Pancreas (tissue), 10 donors: ENCODE data around the gene ZNF804B. TPM values are rescaled to one million over a fixed set of nuclear protein-coding genes. Genes with fewer than 3 reads are reported as not detected.

ENCODE experiments used
- ATAC-seq, 4 donors: fragments of 200-7000 bp; cut with Tn5 transposase; one replicate each; pipeline versions ENCODE4 v1.8.0 to v1.9.1; 2020; ENCODE audit warnings: mild to moderate bottlenecking in 4 of 4, moderate library complexity in 4 of 4
- DNase-seq, 6 donors: peaks; one replicate each; pipeline ENCODE4 v3.0.0-alpha.2; 2020
- FAIRE-seq: peaks from 2 replicates; lab custom pipeline; 2012; peaks lifted over from hg19 to GRCh38; lab: Jason Lieb, UNC
- H3K27ac ChIP-seq, 4 donors: fragments of 200-600 bp; sonication (generic); 1 replicate in 3 of 4; 2 replicates in 1 of 4; pipeline versions ENCODE4 v1.5.0 to v1.8.0; 2020
- H3K27me3 ChIP-seq, 4 donors: fragments of 200-600 bp; one replicate each; pipeline ENCODE4 v1.8.0; 2021
- H3K36me3 ChIP-seq, 3 donors: fragments of 200-600 bp; sonication (generic) in 1 of 3; one replicate each; pipeline versions ENCODE4 v1.5.0 to v1.8.0; 2020 to 2021
- H3K4me1 ChIP-seq, 3 donors: fragments of 200-600 bp; one replicate each; pipeline ENCODE4 v1.8.0; 2021
- H3K4me3 ChIP-seq, 4 donors: fragments of 200-600 bp; sonication (generic) in 2 of 4; one replicate each; pipeline versions ENCODE4 v1.5.0 to v1.8.0; 2020 to 2021
- H3K9me3 ChIP-seq, 4 donors: fragments of 200-600 bp; one replicate each; pipeline ENCODE4 v1.8.0; 2021
- WGBS, 2 donors: extraction: QIAGEN DNeasy Blood & Tissue Kit; methylation state at CpG; one replicate each; pipeline ENCODE4 v1.1.7; 2013; 5-methylcytosine and 5-hydroxymethylcytosine counted together
- intact Hi-C, 3 donors: fragments of 100-400 bp; cut with DNase I; formaldehyde crosslinking; loops; one replicate each; pipeline versions ENCODE4 v1.11.1 to v1.14.2; 2022
- polyA plus RNA-seq, 2 donors: library from polyadenylated mRNA; stranded (reverse); fragments of 200-250 nt; gene quantifications; one replicate each; pipeline ENCODE4 v1.2.3, GENCODE V29; 2013
- total RNA-seq, 6 donors: library from RNA; stranded (reverse); fragmentation: NEBNext Ultra II Directional in 4 of 6; extraction: Animal tissue kit (Norgen Biotek cat#: 25700) in 4 of 6; gene quantifications; one replicate each; pipeline versions ENCODE4 v1.2.1 to v1.2.4, GENCODE V29; 2021 to 2023
- TF ChIP-seq, protein P1 (sequence below), 4 donors: fragments of 200-600 bp; sonication (generic) in 3 of 4; IDR thresholded peaks; one replicate each; pipeline versions ENCODE4 v1.5.0 to v1.8.0; 2021; ENCODE audit warnings: antibody characterized with exemption in 4 of 4
- donor health status: healthy with polysubstance abuse.
- donor health status: DM: no; HTN: no; CAD: no; lungs with moderate emphysema.
- donor health status: DM: no; HTN: no; CAD: no.
- donor health status: control.
- donor health status: control.
- donor health status: Bipolar disorder and iron deficiency.
- donor health status: DM: yes; HTN: yes; CAD: no.
- donor health status: DM: no; HTN: no; CAD: no.
- donor health status: DM: no; HTN: no; CAD: no.
- donor health status: DM: yes; HTN: yes; CAD: no.

ZNF804B gene
- total and polyA plus RNA-seq, 8 donors, result 0.14 to 1.1 (median 0.42) TPM; not detected in 1

GRCh38 chr7:89165421-89165820 lies 405.9 kb downstream of the ZNF804B start:
- intact Hi-C loops, result no loop called here
- no peak overlapping the region for H3K27ac ChIP-seq
- no peak for DNase-seq
- no peak overlapping the region for H3K4me3 ChIP-seq
- TF ChIP-seq, protein P1, sequence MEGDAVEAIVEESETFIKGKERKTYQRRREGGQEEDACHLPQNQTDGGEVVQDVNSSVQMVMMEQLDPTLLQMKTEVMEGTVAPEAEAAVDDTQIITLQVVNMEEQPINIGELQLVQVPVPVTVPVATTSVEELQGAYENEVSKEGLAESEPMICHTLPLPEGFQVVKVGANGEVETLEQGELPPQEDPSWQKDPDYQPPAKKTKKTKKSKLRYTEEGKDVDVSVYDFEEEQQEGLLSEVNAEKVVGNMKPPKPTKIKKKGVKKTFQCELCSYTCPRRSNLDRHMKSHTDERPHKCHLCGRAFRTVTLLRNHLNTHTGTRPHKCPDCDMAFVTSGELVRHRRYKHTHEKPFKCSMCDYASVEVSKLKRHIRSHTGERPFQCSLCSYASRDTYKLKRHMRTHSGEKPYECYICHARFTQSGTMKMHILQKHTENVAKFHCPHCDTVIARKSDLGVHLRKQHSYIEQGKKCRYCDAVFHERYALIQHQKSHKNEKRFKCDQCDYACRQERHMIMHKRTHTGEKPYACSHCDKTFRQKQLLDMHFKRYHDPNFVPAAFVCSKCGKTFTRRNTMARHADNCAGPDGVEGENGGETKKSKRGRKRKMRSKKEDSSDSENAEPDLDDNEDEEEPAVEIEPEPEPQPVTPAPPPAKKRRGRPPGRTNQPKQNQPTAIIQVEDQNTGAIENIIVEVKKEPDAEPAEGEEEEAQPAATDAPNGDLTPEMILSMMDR (IDR thresholded peaks at IDR 0.05), result no peak
- H3K4me1 ChIP-seq, result no peaks in the 10 kb centered on the region
- 70 to 81% methylated on average over 3 of the region's 3 CpGs for WGBS, 2 donors
- FAIRE-seq, result no peak
- H3K36me3 ChIP-seq, result no peaks in the 10 kb centered on the region
- H3K27me3 ChIP-seq, result no peaks in the 10 kb centered on the region
- ATAC-seq, result no peak
- H3K9me3 ChIP-seq, result no peaks in the 10 kb centered on the region

- no peaks in the 10 kb centered on the region for H3K36me3 ChIP-seq
- H3K4me3 ChIP-seq, result no peak overlapping the region
- no peak overlapping the region for H3K27ac ChIP-seq
- H3K27me3 ChIP-seq, result no peaks in the 10 kb centered on the region
- FAIRE-seq, result no peak
- ATAC-seq, result no peak
- DNase-seq, result no peak
- no peaks in the 10 kb centered on the region for H3K4me1 ChIP-seq
- intact Hi-C loops, result no loop called here
- TF ChIP-seq, protein P1 (IDR thresholded peaks at IDR 0.05), result no peak
- 71 to 79% methylated on average over 1 of the region's 1 CpG for WGBS, 2 donors
- no peaks in the 10 kb centered on the region for H3K9me3 ChIP-seq
These were observed 411.1 kb downstream of the ZNF804B start for GRCh38 chr7:89170628-89171027.

DNA sequence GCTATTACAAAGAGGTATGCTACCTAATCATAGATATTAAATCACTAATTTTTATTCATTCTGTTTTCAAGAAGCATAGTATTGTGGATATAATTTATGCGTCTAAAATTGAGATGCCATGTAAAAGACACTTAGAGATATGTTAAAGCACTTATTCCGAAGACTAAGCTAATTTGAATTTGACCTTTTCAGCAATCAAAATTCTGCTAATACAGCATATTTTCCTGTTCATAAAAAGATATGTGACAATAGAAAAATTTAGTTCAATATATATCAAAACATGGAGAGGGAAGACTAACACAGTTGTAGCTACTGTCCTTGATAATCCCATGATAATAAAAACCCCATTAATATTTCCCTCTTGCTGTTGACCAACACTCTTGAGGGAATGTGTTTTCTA lies 422.6 kb downstream of the ZNF804B start:
- 93% methylated on average over 2 of the region's 2 CpGs for WGBS, 2 donors

GRCh38 chr7:89183712-89184111 lies 424.2 kb downstream of the ZNF804B start:
- WGBS, 2 donors, result 83 to 84% methylated on average over 5 of the region's 5 CpGs
- FAIRE-seq (no peak), ATAC-seq (no peak), DNase-seq (no peak)
- H3K36me3 ChIP-seq, result no peaks in the 10 kb centered on the region
- H3K4me1 ChIP-seq, result no peaks in the 10 kb centered on the region
- intact Hi-C loops, result no loop called here
- no peak overlapping the region for H3K27ac ChIP-seq
- H3K9me3 ChIP-seq, result no peaks in the 10 kb centered on the region
- TF ChIP-seq, protein P1 (IDR thresholded peaks at IDR 0.05), result no peak
- H3K4me3 ChIP-seq, result no peak overlapping the region
- no peaks in the 10 kb centered on the region for H3K27me3 ChIP-seq

More for the DNA sequence above, 422.6 kb downstream of the ZNF804B start:
- Histone ChIP-seq H3K4me1 (no peaks in the 10 kb centered on the region), H3K27ac (no peak overlapping the region), H3K27me3 (no peaks in the 10 kb centered on the region), H3K4me3 (no peak overlapping the region), H3K36me3 (no peaks in the 10 kb centered on the region), H3K9me3 (no peaks in the 10 kb centered on the region)
- TF ChIP-seq, protein P1 (IDR thresholded peaks at IDR 0.05), result no peak
- DNase-seq (no peak), FAIRE-seq (no peak), ATAC-seq (no peak)
- intact Hi-C loops, result no loop called here

GRCh38 chr7:89200758-89201157 lies 441.3 kb downstream of the ZNF804B start:
- WGBS, 2 donors, result 62 to 64% methylated on average over 2 of the region's 2 CpGs
- Histone ChIP-seq H3K36me3 (no peaks in the 10 kb centered on the region), H3K27me3 (no peaks in the 10 kb centered on the region), H3K27ac (no peak overlapping the region), H3K4me3 (no peak overlapping the region), H3K4me1 (no peaks in the 10 kb centered on the region), H3K9me3 (no peaks in the 10 kb centered on the region)
- intact Hi-C loops, result no loop called here
- DNase-seq (no peak), FAIRE-seq (no peak), ATAC-seq (no peak)
- TF ChIP-seq, protein P1 (IDR thresholded peaks at IDR 0.05), result no peak
